Mucosa of descending colon (tissue), 3 donors: ENCODE data around the gene UPP2. TPM values are rescaled to one million over a fixed set of nuclear protein-coding genes. Genes with fewer than 3 reads are reported as not detected.

Experiments
- ATAC-seq: fragments of 200-7000 bp; cut with Tn5 transposase; one replicate; pipeline ENCODE4 v1.9.1; 2020; ENCODE audit warnings: mild to moderate bottlenecking, moderate library complexity
- DNase-seq, 3 donors: peaks; one replicate each; pipeline ENCODE4 v3.0.0-alpha.2; 2020
- H3K36me3 ChIP-seq: fragments of 200-600 bp; one replicate; pipeline ENCODE4 v1.8.0; 2021; ENCODE audit warnings: low read depth, mild to moderate bottlenecking
- H3K4me1 ChIP-seq: fragments of 200-600 bp; one replicate; pipeline ENCODE4 v1.8.0; 2021; ENCODE audit warnings: low read depth, mild to moderate bottlenecking
- H3K4me3 ChIP-seq: fragments of 200-600 bp; one replicate; pipeline ENCODE4 v1.8.0; 2021; ENCODE audit warnings: mild to moderate bottlenecking
- H3K9me3 ChIP-seq: fragments of 200-600 bp; one replicate; pipeline ENCODE4 v1.8.0; 2021; ENCODE audit warnings: mild to moderate bottlenecking
- CTCF ChIP-seq: fragments of 200-600 bp; IDR thresholded peaks from one replicate; pipeline ENCODE4 v1.8.0; 2022; ENCODE audit warnings: antibody characterized with exemption, mild to moderate bottlenecking
- intact Hi-C, 2 donors: fragments of 100-400 bp; cut with DNase I in 1 of 2; cut with micrococcal nuclease in 1 of 2; formaldehyde crosslinking; loops; one replicate each; pipeline versions ENCODE4 v1.11.0 to v1.11.1; 2022; cut with DNase I, micrococcal nuclease
- long read RNA-seq, 2 donors: library from polyadenylated mRNA; unstranded; transcript quantifications; one replicate each; pipeline ENCODE4 v2.0.0, GENCODE V29; 2019 to 2021
- total RNA-seq, 3 donors: library from RNA; stranded (reverse); fragmentation: NEBNext Ultra II Directional in 2 of 3; extraction: Animal tissue kit (Norgen Biotek cat#: 25700) in 2 of 3; gene quantifications; one replicate each; pipeline versions ENCODE4 v1.2.1 to v1.2.4, GENCODE V29; 2021 to 2023
- donor health status: DM: no; HTN: no; CAD: no; lungs with moderate emphysema.
- donor health status: DM: no; HTN: no; CAD: no.
- donor health status: DM: no; HTN: yes; CAD: no.

Gene UPP2
- not detected for total RNA-seq
- long read RNA-seq, donor 1, result 0 reads
- long read RNA-seq, donor 2, result 0 reads

DNA sequence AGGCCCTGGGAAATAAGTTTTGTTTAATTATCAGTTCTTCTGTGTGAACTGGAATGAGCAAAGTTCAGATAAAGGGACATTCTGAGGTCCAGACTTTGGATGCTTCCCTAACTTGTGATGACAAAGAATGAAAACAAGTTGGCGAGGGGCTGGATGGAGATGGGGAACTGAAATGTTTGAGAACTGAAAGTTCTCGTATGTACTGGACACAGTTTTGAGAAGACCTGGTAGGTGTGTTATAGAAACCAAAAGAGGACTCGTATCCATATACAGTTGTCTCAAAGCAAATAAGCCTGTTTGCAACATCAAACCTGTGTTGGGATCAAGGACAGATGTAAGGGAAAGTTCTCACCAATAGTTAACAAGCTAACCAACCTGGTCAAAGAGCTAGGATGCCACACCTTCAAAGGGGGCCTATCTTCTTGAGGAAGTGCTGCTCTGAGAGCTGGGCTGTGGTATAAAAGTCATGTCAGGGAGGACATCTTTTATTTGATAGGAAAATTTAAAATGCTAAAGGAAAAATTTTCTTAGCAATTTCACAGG lies at the start of gene UPP2:
Gene UPP2, plus strand, starts transcription at position 493 of the 543 bp plus-strand sequence. CDS start 188 bp downstream, outside the sequence.
- peak; percentile 26 for ATAC-seq
- intact Hi-C loops, result no loop called here
- H3K36me3 ChIP-seq, result no peaks in the 10 kb centered on the region
- no peak for DNase-seq
- TF ChIP-seq CTCF, result no peak
- no peak within 1 kb of the TSS for H3K4me3 ChIP-seq
- H3K9me3 ChIP-seq, result no peaks in the 10 kb centered on the region
- H3K4me1 ChIP-seq, result no peaks in the 10 kb centered on the region

GRCh38 chr2:158052761-158053160 lies 48.9 kb upstream of the UPP2 start:
- Histone ChIP-seq H3K4me3 (no peak overlapping the region), H3K36me3 (no peaks in the 10 kb centered on the region), H3K4me1 (no peaks in the 10 kb centered on the region), H3K9me3 (no peaks in the 10 kb centered on the region)
- no peak for TF ChIP-seq CTCF
- intact Hi-C loops, result no loop called here
- ATAC-seq (no peak), DNase-seq (no peak)

DNA sequence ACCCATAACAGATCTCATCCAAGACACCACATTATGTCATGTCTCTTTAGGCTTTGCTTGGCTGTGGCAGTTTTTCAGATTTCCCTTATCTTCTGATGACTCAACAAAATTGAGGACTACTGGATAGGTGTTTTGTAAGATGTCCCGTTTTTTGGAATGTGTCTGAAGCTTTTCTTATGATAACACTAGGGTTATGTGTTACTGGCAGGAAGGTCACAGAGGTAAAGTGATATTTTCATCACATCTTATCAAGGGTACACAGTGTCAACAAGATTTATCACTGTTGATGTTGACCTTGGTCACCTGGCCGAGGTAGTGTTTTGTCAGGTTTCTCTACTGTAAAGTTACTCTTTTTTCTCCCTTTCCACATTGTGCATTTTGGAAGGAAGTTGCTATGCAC lies 44.8 kb upstream of the UPP2 start:
- Histone ChIP-seq H3K36me3 (no peaks in the 10 kb centered on the region), H3K4me1 (no peaks in the 10 kb centered on the region), H3K9me3 (no peaks in the 10 kb centered on the region), H3K4me3 (no peak overlapping the region)
- intact Hi-C loops, result no loop called here
- ATAC-seq, result no peak
- no peak for TF ChIP-seq CTCF
- DNase-seq, result no peak

DNA sequence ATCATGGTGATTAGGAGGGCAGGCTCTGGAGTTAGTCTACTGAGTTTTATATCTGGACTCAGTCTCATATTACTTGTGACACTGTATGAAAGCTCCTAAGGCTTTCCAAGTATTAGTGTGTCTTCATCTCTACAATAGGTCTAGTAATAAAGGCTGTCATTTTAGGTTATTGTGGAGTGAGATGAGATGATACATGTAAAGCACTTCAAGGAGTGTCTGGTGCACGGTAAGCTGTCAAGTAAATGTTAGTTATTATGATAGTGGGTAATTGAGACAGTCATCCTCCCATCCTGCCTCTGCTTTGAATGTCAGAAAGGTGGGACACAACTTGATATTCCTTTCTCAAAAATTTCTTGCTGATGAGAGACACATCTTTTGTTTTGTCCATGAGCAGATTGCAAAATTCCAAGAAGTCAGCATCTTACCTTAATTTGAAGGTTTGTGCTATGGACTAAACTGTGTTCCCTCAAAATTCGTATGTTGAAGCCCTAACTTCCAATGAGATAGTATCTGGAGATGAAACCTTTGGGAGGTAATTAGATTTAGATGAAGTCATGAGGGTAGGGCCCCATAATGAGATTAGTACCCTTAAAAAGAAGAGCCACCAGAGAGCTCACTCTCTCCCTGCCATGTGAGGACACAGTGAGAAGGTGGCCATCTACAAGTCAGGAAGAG lies 41.4 kb upstream of the UPP2 start:
- Histone ChIP-seq H3K9me3 (no peaks in the 10 kb centered on the region), H3K36me3 (no peaks in the 10 kb centered on the region), H3K4me1 (no peaks in the 10 kb centered on the region), H3K4me3 (no peak overlapping the region)
- ATAC-seq (no peak), DNase-seq (no peak)
- intact Hi-C loops, result no loop called here
- TF ChIP-seq CTCF, result no peak

DNA sequence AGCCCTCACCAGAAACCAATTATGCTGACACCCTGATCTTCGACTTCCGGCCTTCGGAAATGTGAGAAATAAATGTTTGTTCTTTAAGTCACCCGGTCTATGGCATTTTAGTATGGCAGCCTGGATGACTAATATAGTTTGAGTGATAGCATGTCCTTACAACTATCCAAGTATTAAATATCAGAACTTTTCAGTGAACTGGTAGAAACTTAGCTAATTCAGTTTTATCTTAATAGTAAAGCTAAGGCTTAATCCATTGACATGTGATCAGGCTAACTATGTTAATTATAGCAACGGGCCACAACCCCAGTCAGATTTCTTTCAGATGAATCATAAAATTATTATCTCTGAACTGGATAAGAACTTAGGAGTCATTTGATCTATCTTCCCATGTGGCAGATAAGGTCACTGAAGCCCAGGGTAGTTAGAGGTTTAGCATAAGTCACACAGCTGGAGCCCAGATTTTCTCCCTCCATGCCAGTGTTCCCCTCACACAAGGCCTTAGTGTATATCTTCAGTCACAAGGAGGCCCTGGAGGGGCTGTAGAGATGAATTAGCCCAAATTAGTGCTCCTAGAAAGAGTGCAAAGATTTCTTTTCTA lies 40.7 kb upstream of the UPP2 start:
- no peak for DNase-seq

More for the DNA sequence above, 40.7 kb upstream of the UPP2 start:
- peak; percentile 64 for ATAC-seq
- H3K4me3 ChIP-seq, result no peak overlapping the region
- TF ChIP-seq CTCF, result no peak
- H3K4me1 ChIP-seq, result no peaks in the 10 kb centered on the region
- intact Hi-C loops, result no loop called here
- H3K9me3 ChIP-seq, result no peaks in the 10 kb centered on the region
- H3K36me3 ChIP-seq, result no peaks in the 10 kb centered on the region
